ENCODE data around the gene PIK3C2G. TPM values are rescaled to one million over a fixed set of nuclear protein-coding genes. Genes with fewer than 3 reads are reported as not detected.

PIK3C2G gene
- total and polyA plus RNA-seq, 8 donors = 0.29 to 191 (median 48.7) TPM

DNA sequence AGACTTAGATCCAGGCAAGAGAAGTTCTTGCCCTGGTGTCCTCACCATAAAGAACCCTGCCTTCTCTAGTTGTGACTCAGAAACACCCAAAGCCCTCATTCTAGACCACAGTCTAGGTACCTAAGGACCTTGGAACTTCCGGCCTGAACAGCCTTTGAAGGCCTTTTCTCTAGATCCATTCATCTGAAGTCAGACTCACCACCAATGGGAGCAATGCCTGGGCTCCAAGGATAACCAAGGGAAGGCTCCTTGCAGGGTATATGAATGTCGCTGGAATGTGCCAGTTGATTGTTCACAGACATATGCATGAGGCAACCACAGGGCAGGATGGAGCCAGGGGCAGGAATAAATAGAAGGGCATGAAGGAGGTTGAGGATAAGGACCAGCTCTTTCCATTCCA lies 390.2 kb downstream of the PIK3C2G start:
- H3K9me3 ChIP-seq = peaks cover 0 to 5% (median under 1%) of the 10 kb centered on the region in 4 donors
- H3K4me3 ChIP-seq = no peak overlapping the region
- no peaks in the 10 kb centered on the region for H3K36me3 ChIP-seq
- H3K27me3 ChIP-seq = no peaks in the 10 kb centered on the region
- 90 to 100% (median 93%) methylated on average over 2 of the region's 2 CpGs for WGBS, 5 donors
- DNase-seq = no peak
- no peak overlapping the region for H3K27ac ChIP-seq
- no peaks in the 10 kb centered on the region for H3K4me1 ChIP-seq
- intact Hi-C loops (cut with DNase I; ENCODE audit: low total_unique reads) = no loop called here
- TF ChIP-seq, protein P1, sequence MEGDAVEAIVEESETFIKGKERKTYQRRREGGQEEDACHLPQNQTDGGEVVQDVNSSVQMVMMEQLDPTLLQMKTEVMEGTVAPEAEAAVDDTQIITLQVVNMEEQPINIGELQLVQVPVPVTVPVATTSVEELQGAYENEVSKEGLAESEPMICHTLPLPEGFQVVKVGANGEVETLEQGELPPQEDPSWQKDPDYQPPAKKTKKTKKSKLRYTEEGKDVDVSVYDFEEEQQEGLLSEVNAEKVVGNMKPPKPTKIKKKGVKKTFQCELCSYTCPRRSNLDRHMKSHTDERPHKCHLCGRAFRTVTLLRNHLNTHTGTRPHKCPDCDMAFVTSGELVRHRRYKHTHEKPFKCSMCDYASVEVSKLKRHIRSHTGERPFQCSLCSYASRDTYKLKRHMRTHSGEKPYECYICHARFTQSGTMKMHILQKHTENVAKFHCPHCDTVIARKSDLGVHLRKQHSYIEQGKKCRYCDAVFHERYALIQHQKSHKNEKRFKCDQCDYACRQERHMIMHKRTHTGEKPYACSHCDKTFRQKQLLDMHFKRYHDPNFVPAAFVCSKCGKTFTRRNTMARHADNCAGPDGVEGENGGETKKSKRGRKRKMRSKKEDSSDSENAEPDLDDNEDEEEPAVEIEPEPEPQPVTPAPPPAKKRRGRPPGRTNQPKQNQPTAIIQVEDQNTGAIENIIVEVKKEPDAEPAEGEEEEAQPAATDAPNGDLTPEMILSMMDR (IDR thresholded peaks at IDR 0.05) = no peak
- no peak for TF ChIP-seq POLR2AphosphoS5 (IDR thresholded peaks at IDR 0.05)
- TF ChIP-seq EP300 (IDR thresholded peaks at IDR 0.05) = no peak
- TF ChIP-seq POLR2A (IDR thresholded peaks at IDR 0.05) = no peak

DNA sequence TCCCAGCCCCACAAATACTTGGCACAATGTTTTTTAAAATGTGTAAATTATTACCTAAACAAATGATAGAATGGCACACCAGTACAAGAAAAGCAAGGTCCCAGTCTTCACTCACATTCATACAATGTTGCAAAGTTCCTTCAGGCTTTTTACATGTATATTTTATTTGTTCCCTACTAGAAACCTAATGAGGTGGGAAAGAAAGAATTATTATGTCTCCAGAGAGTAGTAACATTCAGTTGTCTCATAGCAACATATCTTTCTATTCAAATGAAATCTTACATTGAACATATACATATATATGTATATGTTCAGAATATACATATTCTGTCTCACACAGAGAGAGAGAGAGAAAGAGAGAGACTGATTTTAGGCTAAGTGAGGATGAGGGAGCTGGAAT lies 391.3 kb downstream of the PIK3C2G start:
- no peak for DNase-seq
- Histone ChIP-seq H3K27me3 (no peaks in the 10 kb centered on the region), H3K9me3 (peaks cover 0 to 15% (median 5%) of the 10 kb centered on the region in 4 donors), H3K27ac (no peak overlapping the region), H3K4me1 (no peaks in the 10 kb centered on the region), H3K4me3 (no peak overlapping the region), H3K36me3 (no peaks in the 10 kb centered on the region)
- intact Hi-C loops (cut with DNase I; ENCODE audit: low total_unique reads) = no loop called here
- TF ChIP-seq EP300 (IDR thresholded peaks at IDR 0.05) = no peak
- TF ChIP-seq POLR2A (IDR thresholded peaks at IDR 0.05) = no peak
- TF ChIP-seq, protein P1 (IDR thresholded peaks at IDR 0.05) = no peak
- no peak for TF ChIP-seq POLR2AphosphoS5 (IDR thresholded peaks at IDR 0.05)

DNA sequence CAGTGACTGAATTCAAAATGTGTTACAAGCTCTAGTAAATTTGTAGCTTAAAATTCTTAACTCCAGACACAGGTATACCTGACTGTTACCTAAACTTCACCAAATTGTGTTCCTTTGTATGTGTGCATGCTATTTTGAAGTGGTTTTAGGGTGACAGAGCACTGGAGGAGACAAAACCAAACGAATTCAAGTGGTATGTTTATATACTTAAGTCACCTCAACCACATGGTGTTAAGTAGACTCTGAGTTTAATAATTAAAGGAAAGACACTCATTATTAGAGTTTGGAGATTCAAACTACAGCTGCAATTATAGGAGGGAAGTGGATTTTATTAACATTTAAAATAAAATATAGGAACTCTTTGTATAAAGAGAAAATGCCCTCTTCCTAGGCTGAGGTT lies 392.1 kb downstream of the PIK3C2G start:
- intact Hi-C loops (cut with DNase I; ENCODE audit: low total_unique reads) = no loop called here
- Histone ChIP-seq H3K27me3 (no peaks in the 10 kb centered on the region), H3K4me3 (no peak overlapping the region), H3K4me1 (no peaks in the 10 kb centered on the region), H3K9me3 (peaks cover 0 to 23% (median 5%) of the 10 kb centered on the region in 4 donors), H3K27ac (no peak overlapping the region), H3K36me3 (no peaks in the 10 kb centered on the region)
- 26 to 44% (median 29%) methylated on average over 1 of the region's 1 CpG for WGBS, 5 donors
- no peak for DNase-seq
- TF ChIP-seq POLR2A (IDR thresholded peaks at IDR 0.05) (no peak), POLR2AphosphoS5 (IDR thresholded peaks at IDR 0.05) (no peak), EP300 (IDR thresholded peaks at IDR 0.05) (no peak)
- TF ChIP-seq, protein P1 (IDR thresholded peaks at IDR 0.05) = no peak

DNA sequence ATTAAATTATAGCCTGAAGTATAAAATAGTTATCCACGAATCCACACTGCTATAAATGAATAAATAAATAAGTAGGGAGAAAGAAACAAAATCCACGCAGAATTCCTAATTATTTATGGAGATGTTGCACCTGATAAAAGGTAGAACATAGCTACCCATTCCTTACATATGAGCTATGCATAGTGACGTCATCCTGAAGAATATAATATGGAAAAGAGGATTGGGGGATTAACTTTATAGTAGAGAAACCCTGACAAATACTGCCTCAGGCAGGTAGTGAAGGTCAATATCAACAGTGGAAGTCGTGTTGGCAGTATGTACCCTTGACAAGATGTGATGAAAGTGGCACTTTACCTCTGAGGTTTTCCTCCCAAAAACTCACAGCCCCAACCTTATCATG lies 394.0 kb downstream of the PIK3C2G start:
- TF ChIP-seq EP300 (IDR thresholded peaks at IDR 0.05) = no peak
- no peak for TF ChIP-seq POLR2A (IDR thresholded peaks at IDR 0.05)
- TF ChIP-seq, protein P1 (IDR thresholded peaks at IDR 0.05) = no peak
- TF ChIP-seq POLR2AphosphoS5 (IDR thresholded peaks at IDR 0.05) = no peak
- 81 to 89% (median 87%) methylated on average over 4 of the region's 4 CpGs for WGBS, 5 donors
- peaks cover 0 to 29% (median 9%) of the 10 kb centered on the region in 4 donors for H3K9me3 ChIP-seq
- intact Hi-C loops (cut with DNase I; ENCODE audit: low total_unique reads) = no loop called here
- no peak overlapping the region for H3K4me3 ChIP-seq
- no peaks in the 10 kb centered on the region for H3K27me3 ChIP-seq
- no peak overlapping the region for H3K27ac ChIP-seq
- no peaks in the 10 kb centered on the region for H3K36me3 ChIP-seq
- H3K4me1 ChIP-seq = no peaks in the 10 kb centered on the region
- DNase-seq = no peak

Data from stomach (tissue), 9 donors.